Mesenchymal stem cell (in vitro differentiated cells and primary cell): ENCODE data around the gene EFR3B. TPM values are rescaled to one million over a fixed set of nuclear protein-coding genes. Genes with fewer than 3 reads are reported as not detected.
"Not testable (repeated sequence)": the region's sequence is repeated elsewhere in the genome, so short reads cannot be mapped to it uniquely, and the experiment has no call there.

Experiments used
- DNase-seq: peaks from one replicate; pipeline ENCODE4 v3.0.0-alpha.2; 2013
- H2AFZ ChIP-seq: one replicate; pipeline ENCODE4 v1.6.1; 2013; ENCODE audit warnings: low read depth, mild to moderate bottlenecking, control low read depth, inconsistent platforms, low read length, moderate library complexity
- H2AK5ac ChIP-seq: 2 replicates; pipeline ENCODE4 v1.6.1; 2013; ENCODE audit warnings: low read length, moderate library complexity, mild to moderate bottlenecking, inconsistent platforms; ENCODE audit not compliant: severe bottlenecking
- H2BK120ac ChIP-seq: one replicate; pipeline ENCODE4 v1.6.1; 2013; ENCODE audit warnings: low read depth, mild to moderate bottlenecking, inconsistent platforms, low read length, moderate library complexity
- H2BK12ac ChIP-seq, 2 experiments: one replicate each; pipeline ENCODE4 v1.6.1; 2013; ENCODE audit warnings: inconsistent platforms in 2 of 2, low read length in 2 of 2, mild to moderate bottlenecking in 2 of 2, moderate library complexity in 2 of 2, control low read depth in 1 of 2
- H2BK15ac ChIP-seq: one replicate; pipeline ENCODE4 v1.6.1; 2013; ENCODE audit warnings: mild to moderate bottlenecking, low read depth, inconsistent platforms; ENCODE audit not compliant: poor library complexity, severe bottlenecking
- H2BK5ac ChIP-seq: 2 replicates; pipeline ENCODE4 v1.6.1; 2013; ENCODE audit warnings: low read depth, mild to moderate bottlenecking, low read length, control low read depth, inconsistent platforms; ENCODE audit not compliant: poor library complexity, severe bottlenecking
- H3K14ac ChIP-seq, 2 experiments: one replicate each; pipeline ENCODE4 v1.6.1; 2013; ENCODE audit warnings: inconsistent platforms in 2 of 2, low read length in 2 of 2, control low read depth in 1 of 2, mild to moderate bottlenecking in 1 of 2, moderate library complexity in 1 of 2
- H3K18ac ChIP-seq, 2 experiments: one replicate each; pipeline ENCODE4 v1.6.1; 2013; ENCODE audit warnings: inconsistent platforms in 2 of 2, low read length in 2 of 2, control low read depth in 1 of 2, low read depth in 1 of 2, mild to moderate bottlenecking in 1 of 2
- H3K23ac ChIP-seq, 2 experiments: one replicate each; pipeline ENCODE4 v1.6.1; 2013; ENCODE audit warnings: inconsistent platforms in 2 of 2, low read length in 2 of 2, mild to moderate bottlenecking in 2 of 2, moderate library complexity in 2 of 2, control low read depth in 1 of 2
- H3K27ac ChIP-seq: 2 replicates; pipeline ENCODE4 v1.5.1; 2013; ENCODE audit warnings: mild to moderate bottlenecking, moderate library complexity, low read length, control low read depth, inconsistent platforms; ENCODE audit not compliant: poor library complexity, severe bottlenecking
- H3K27me3 ChIP-seq, 2 experiments: 2 replicates each; pipeline versions ENCODE4 v1.6.1 to v1.7.0; 2013; ENCODE audit warnings: low read length in 2 of 2, mild to moderate bottlenecking in 2 of 2, moderate library complexity in 2 of 2, control low read depth in 1 of 2, inconsistent platforms in 1 of 2; ENCODE audit not compliant: control insufficient read depth in 1 of 2, insufficient read depth in 1 of 2
- H3K36me3 ChIP-seq, 2 experiments: 2 replicates each; pipeline versions ENCODE4 v1.6.1 to v1.7.0; 2013; ENCODE audit warnings: low read length in 2 of 2, control low read depth in 1 of 2, inconsistent platforms in 1 of 2, low read depth in 1 of 2, mild to moderate bottlenecking in 1 of 2; ENCODE audit not compliant: insufficient read depth in 2 of 2, control insufficient read depth in 1 of 2
- H3K4ac ChIP-seq, 2 experiments: one replicate each; pipeline ENCODE4 v1.6.1; 2013; ENCODE audit warnings: inconsistent platforms in 2 of 2, low read length in 2 of 2, mild to moderate bottlenecking in 2 of 2, moderate library complexity in 2 of 2, control low read depth in 1 of 2, low read depth in 1 of 2
- H3K4me1 ChIP-seq: 2 replicates; pipeline ENCODE4 v1.6.1; 2013; ENCODE audit warnings: low read depth, low read length, control low read depth; ENCODE audit not compliant: control insufficient read depth, insufficient read depth
- H3K4me2 ChIP-seq: 2 replicates; pipeline ENCODE4 v1.6.1; 2013; ENCODE audit warnings: low read length, mild to moderate bottlenecking, inconsistent platforms; ENCODE audit not compliant: poor library complexity, severe bottlenecking
- H3K4me3 ChIP-seq, 2 experiments: 2 replicates each; pipeline versions ENCODE4 v1.5.1 to v1.7.0; 2013; ENCODE audit warnings: low read length in 2 of 2, mild to moderate bottlenecking in 2 of 2, control low read depth in 1 of 2, low read depth in 1 of 2; ENCODE audit not compliant: insufficient read depth in 1 of 2
- H3K79me1 ChIP-seq: replicated peaks from 2 replicates; pipeline ENCODE4 v1.6.1; 2013; ENCODE audit warnings: mild to moderate bottlenecking, control low read depth, low read length, inconsistent platforms; ENCODE audit not compliant: poor library complexity, severe bottlenecking
- H3K9ac ChIP-seq: 2 replicates; pipeline ENCODE4 v1.7.0; 2013; ENCODE audit warnings: mild to moderate bottlenecking, low read length, moderate library complexity
- H3K9me3 ChIP-seq: 2 replicates; pipeline ENCODE4 v1.7.0; 2013; ENCODE audit warnings: mild to moderate bottlenecking, low read length; ENCODE audit not compliant: control insufficient read depth
- H4K8ac ChIP-seq: one replicate; pipeline ENCODE4 v1.6.1; 2013; ENCODE audit warnings: inconsistent platforms, mild to moderate bottlenecking, low read length, moderate library complexity
- H4K91ac ChIP-seq: one replicate; pipeline ENCODE4 v1.6.1; 2013; ENCODE audit warnings: mild to moderate bottlenecking, low read length, inconsistent platforms
- WGBS: methylation state at CpG from one replicate; pipeline ENCODE4 v1.1.7; 2013; ENCODE audit warnings: mixed read lengths; 5-methylcytosine and 5-hydroxymethylcytosine counted together
- polyA plus RNA-seq, 2 experiments: library from polyadenylated mRNA; stranded (reverse); fragments of 200-250 nt; gene quantifications; one replicate each; pipeline ENCODE4 v1.2.3, GENCODE V29; 2013

Gene EFR3B
- 0.37 TPM for polyA plus RNA-seq (2013, experiment 1 of 2)
- 0.44 TPM for polyA plus RNA-seq (2013, experiment 2 of 2)

- Histone ChIP-seq H3K18ac (peak within 1 kb of the TSS in 1 of 2 experiments; percentile 9), H3K36me3 (no peaks in the 10 kb centered on the region), H4K91ac (peak within 1 kb of the TSS; percentile 3), H2BK5ac (no peak within 1 kb of the TSS), H3K14ac (no peak within 1 kb of the TSS), H3K4ac (no peak within 1 kb of the TSS), H2AK5ac (no peak within 1 kb of the TSS), H2BK12ac (peak within 1 kb of the TSS in 1 of 2 experiments; percentile 2), H3K79me1 (no peaks in the 10 kb centered on the region), H3K4me3 (peak within 1 kb of the TSS; percentile 59 to 82), H3K4me1 (peaks cover 20% of the 10 kb centered on the region), H3K9me3 (no peaks in the 10 kb centered on the region), H3K9ac (peak within 1 kb of the TSS; percentile 74), H3K27ac (no peak within 1 kb of the TSS), H3K27me3 (peaks cover 11 to 19% of the 10 kb centered on the region in 2 experiments), H2BK120ac (no peak within 1 kb of the TSS), H2AFZ (peak within 1 kb of the TSS; percentile 86), H2BK15ac (no peak within 1 kb of the TSS), H4K8ac (peak within 1 kb of the TSS; percentile 52), H3K4me2 (peak within 1 kb of the TSS; percentile 93), H3K23ac (peak within 1 kb of the TSS in 1 of 2 experiments; percentile 83)
- DNase-seq = peak; percentile 94
- WGBS = 1% methylated on average over 35 of the region's 54 CpGs
These were observed at the start of gene EFR3B for GRCh38 chr2:25041928-25042320. TSS of gene EFR3B (plus strand) at chr2:25042076. CDS start at chr2:25042313, 237 bp downstream.

GRCh38 chr2:24993406-24994145, 48.3 kb upstream of the EFR3B start:
- Histone ChIP-seq H3K27me3 (peaks cover 0 to 9% of the 10 kb centered on the region in 2 experiments), H3K9ac (no peak overlapping the region), H3K27ac (no peak overlapping the region), H3K9me3 (no peaks in the 10 kb centered on the region), H2BK12ac (no peak overlapping the region), H4K91ac (no peak overlapping the region), H3K4me3 (no peak overlapping the region), H2AK5ac (no peak overlapping the region), H3K14ac (no peak overlapping the region), H2AFZ (no peak overlapping the region), H4K8ac (no peak overlapping the region), H2BK15ac (no peak overlapping the region), H3K23ac (no peak overlapping the region), H3K36me3 (no peaks in the 10 kb centered on the region), H3K4me1 (no peaks in the 10 kb centered on the region), H3K4ac (no peak overlapping the region), H2BK5ac (no peak overlapping the region), H3K4me2 (no peak overlapping the region), H3K79me1 (no peaks in the 10 kb centered on the region), H2BK120ac (no peak overlapping the region), H3K18ac (no peak overlapping the region)
- no peak for DNase-seq
- 38% methylated on average over 6 of the region's 6 CpGs for WGBS

- Histone ChIP-seq H3K14ac (no peak overlapping the region), H3K4me2 (no peak overlapping the region), H4K91ac (no peak overlapping the region), H3K4me3 (no peak overlapping the region), H2BK5ac (no peak overlapping the region), H2AK5ac (no peak overlapping the region), H3K36me3 (no peaks in the 10 kb centered on the region), H3K9ac (no peak overlapping the region), H3K9me3 (no peaks in the 10 kb centered on the region), H2BK12ac (no peak overlapping the region), H2BK15ac (no peak overlapping the region), H2BK120ac (no peak overlapping the region), H2AFZ (no peak overlapping the region), H3K79me1 (no peaks in the 10 kb centered on the region), H3K4me1 (no peaks in the 10 kb centered on the region), H3K23ac (no peak overlapping the region), H3K27ac (no peak overlapping the region), H3K27me3 (peaks cover 0 to 6% of the 10 kb centered on the region in 2 experiments), H3K4ac (no peak overlapping the region), H3K18ac (no peak overlapping the region), H4K8ac (no peak overlapping the region)
- no peak for DNase-seq
- no CpG with 5 or more reads among the region's 1 CpG for WGBS
These were observed 47.6 kb upstream of the EFR3B start for GRCh38 chr2:24994146-24994724.

- H2BK12ac ChIP-seq, H3K27ac ChIP-seq, H3K23ac ChIP-seq, H3K9me3 ChIP-seq, DNase-seq, H2BK120ac ChIP-seq, H4K8ac ChIP-seq, H3K4ac ChIP-seq, H2BK5ac ChIP-seq, H3K79me1 ChIP-seq, H3K14ac ChIP-seq, H3K9ac ChIP-seq, H3K4me1 ChIP-seq, H2BK15ac ChIP-seq, H3K4me2 ChIP-seq, H3K18ac ChIP-seq, H3K4me3 ChIP-seq, H3K36me3 ChIP-seq, H2AFZ ChIP-seq, H4K91ac ChIP-seq, H2AK5ac ChIP-seq: not testable (repeated sequence)
- 94% methylated on average over 4 of the region's 8 CpGs for WGBS
- peaks cover 0 to 18% of the 10 kb centered on the region in 2 experiments for H3K27me3 ChIP-seq
These were observed 42.8 kb upstream of the EFR3B start for GRCh38 chr2:24999097-24999496.
